GM19372 (cell line): ENCODE measurements around the gene PRKG1.

Source experiments
- ATAC-seq: cut with Tn5 transposase; IDR thresholded peaks from one replicate; pipeline ENCODE4 v1.9.1; 2021; ENCODE audit warnings: mild to moderate bottlenecking, low read depth, moderate library complexity; ENCODE audit not compliant: unreplicated experiment

The PRKG1 gene

GRCh38 chr10:51075873-51076229 lies 1.6 kb downstream of the PRKG1 start:
- no peak for ATAC-seq

GRCh38 chr10:51076299-51076841 lies 2.1 kb downstream of the PRKG1 start:
- no peak for ATAC-seq

GRCh38 chr10:51077074-51077473 lies 2.8 kb downstream of the PRKG1 start:
- ATAC-seq, result no peak

GRCh38 chr10:51077507-51077906 lies 3.2 kb downstream of the PRKG1 start:
- no peak for ATAC-seq

GRCh38 chr10:51079331-51079730 lies 5.0 kb downstream of the PRKG1 start:
- no peak for ATAC-seq

GRCh38 chr10:51079766-51080165 lies 5.5 kb downstream of the PRKG1 start:
- no peak for ATAC-seq

- no peak for ATAC-seq
These were observed 6.2 kb downstream of the PRKG1 start for GRCh38 chr10:51080311-51081006.

GRCh38 chr10:51082857-51083256 lies 8.6 kb downstream of the PRKG1 start:
- ATAC-seq, result no peak

- no peak for ATAC-seq
These were observed 9.1 kb downstream of the PRKG1 start for GRCh38 chr10:51083356-51083853.

GRCh38 chr10:51085204-51085603 lies 10.9 kb downstream of the PRKG1 start:
- no peak for ATAC-seq

- ATAC-seq, result no peak
These were observed 12.4 kb downstream of the PRKG1 start for GRCh38 chr10:51086710-51087109.

- no peak for ATAC-seq
These were observed 12.8 kb downstream of the PRKG1 start for GRCh38 chr10:51087114-51087513.

- ATAC-seq, result no peak
These were observed 15.9 kb downstream of the PRKG1 start for GRCh38 chr10:51090190-51090589.

- no peak for ATAC-seq
These were observed 18.1 kb downstream of the PRKG1 start for GRCh38 chr10:51092402-51092801.

- ATAC-seq, result no peak
These were observed 21.2 kb downstream of the PRKG1 start for GRCh38 chr10:51095444-51095843.

GRCh38 chr10:51097546-51097945 lies 23.3 kb downstream of the PRKG1 start:
- ATAC-seq, result no peak

- ATAC-seq, result no peak
These were observed 25.9 kb downstream of the PRKG1 start for GRCh38 chr10:51100221-51100620.

GRCh38 chr10:51103554-51104217 lies 29.4 kb downstream of the PRKG1 start:
- ATAC-seq, result no peak

GRCh38 chr10:51106311-51106945 lies 32.1 kb downstream of the PRKG1 start:
- no peak for ATAC-seq

- ATAC-seq, result no peak
These were observed 34.1 kb downstream of the PRKG1 start for GRCh38 chr10:51108406-51108805.

- no peak for ATAC-seq
These were observed 35.7 kb downstream of the PRKG1 start for GRCh38 chr10:51109801-51110533.
